ENCODE data around the gene MCUB.

The MCUB gene

DNA sequence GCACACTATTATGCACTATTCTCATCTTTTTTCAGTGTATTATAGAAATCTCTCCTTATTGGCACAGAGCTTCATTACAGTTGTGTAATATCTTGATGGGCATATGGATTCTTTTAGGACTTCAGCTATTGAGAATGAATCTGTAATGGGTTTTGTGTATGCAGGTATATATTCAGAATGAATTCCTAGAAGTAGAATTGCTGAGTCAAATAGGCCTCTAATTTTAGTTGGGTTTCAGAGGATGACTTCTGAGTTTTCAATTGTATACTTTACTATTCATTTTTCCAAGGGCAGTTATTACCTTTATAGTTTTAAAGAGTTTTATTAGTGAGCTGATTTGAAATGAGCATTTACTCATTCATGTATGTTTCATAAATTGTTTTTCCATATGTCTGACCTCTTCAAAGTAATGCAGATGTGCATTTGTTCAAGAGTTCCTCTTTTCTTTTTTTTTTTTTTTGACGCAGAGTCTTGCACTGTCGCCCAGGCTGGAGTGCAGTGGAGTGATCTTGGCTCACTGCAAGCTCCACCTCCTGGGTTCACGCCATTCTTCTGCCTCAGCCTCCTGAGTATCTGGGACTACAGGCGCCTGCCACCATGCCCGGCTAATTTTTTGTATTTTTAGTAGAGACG, 123.7 kb downstream of the MCUB start:
- no peak for DNase-seq (ENCODE audit: low read depth)

DNA sequence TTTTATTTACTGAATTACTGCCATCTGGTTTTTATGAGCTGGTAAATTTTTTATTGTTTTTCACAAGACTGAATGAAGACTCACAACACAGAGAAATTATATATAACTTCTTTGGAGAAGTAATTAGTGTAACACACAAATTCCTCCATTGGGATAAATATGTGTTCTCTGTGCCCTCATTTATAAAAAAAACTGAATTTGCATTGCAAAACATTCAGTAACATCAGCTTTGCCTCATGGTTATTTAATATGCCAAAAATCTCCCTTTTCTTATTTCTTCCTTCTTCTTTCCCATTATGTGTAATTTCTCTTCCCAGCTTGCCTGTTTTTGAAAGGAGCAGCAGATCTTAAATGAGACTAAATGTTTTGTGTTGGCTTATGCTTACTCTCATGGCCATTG, 124.7 kb downstream of the MCUB start:
- DNase-seq (ENCODE audit: low read depth), result no peak

DNA sequence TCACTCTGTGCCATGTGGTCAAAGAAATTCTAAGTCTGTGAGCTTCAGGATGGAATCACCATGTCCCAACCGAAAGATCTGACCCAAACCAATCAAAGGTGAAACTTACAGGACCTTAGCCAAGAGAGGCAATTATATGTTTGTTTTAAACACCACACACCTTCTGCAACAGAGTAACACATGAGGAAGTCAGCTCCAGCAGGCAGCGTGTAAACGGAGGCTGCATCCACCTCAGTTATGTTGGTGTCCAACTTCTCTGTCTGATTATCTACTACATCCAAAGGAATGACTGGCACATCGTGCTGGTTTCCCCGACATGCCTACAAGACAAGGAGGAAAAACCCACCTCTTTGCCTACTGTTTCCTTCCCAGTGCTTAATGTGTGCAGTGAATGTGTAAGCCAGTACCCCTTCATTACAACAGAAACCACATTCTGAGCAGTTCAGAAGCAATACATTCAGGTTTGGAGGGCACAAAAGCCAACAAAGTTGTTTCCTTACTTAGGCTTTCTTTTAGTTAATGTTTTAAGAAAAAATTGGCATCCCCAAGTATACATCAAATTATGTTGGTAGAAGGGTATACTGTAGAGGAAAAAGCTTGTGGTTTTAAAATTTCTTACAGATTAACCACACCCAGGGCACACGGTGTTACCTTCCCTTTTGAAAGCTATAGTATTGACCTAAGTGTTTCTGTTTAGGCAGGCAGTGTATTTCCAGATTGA, 130.8 kb downstream of the MCUB start:
- DNase-seq (ENCODE audit: low read depth), result no peak

DNA sequence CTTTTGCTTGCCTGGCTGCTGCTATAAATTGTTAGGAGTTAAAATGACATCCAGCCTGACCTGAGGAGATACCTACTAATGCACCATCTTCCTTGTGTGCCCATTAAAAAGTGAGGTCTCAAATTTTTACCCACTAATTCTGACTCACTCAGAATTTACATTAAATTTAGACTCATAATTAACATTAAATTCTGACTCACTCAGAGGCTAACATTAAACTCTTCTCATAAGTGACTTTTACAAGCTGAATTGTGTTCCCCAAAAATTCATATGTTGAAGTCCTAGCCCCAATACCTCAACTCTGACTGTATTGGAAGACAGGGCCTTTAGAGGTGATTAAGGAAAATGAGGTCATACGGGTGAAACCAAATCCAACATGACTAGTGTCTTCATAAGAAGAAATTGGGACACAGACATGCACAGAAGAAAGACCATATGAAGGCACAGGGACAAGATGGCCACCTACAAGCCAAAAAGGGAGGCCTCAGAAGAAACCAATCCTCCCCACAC, 131.4 kb downstream of the MCUB start:
- no peak for DNase-seq (ENCODE audit: low read depth)

DNA sequence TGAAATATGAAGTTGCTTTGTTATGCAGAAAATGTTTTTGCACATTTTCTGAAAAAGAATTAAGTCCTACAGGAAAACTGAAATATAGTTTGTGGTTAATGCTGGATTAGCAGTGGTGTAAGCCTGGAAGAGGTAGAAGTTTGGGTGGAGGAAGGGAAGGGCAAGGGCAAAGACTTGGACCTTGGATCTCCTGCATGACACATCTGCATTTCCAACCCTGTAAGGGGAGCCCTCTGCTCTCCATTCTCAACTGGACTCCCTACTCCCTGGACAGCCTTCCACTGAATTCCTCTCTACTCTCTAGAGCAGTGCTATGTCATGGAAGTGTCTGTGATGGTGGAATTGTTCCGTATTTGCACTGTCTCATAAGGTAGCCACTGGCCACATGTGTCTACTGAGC, 138.6 kb downstream of the MCUB start:
- no peak for DNase-seq (ENCODE audit: low read depth)

DNA sequence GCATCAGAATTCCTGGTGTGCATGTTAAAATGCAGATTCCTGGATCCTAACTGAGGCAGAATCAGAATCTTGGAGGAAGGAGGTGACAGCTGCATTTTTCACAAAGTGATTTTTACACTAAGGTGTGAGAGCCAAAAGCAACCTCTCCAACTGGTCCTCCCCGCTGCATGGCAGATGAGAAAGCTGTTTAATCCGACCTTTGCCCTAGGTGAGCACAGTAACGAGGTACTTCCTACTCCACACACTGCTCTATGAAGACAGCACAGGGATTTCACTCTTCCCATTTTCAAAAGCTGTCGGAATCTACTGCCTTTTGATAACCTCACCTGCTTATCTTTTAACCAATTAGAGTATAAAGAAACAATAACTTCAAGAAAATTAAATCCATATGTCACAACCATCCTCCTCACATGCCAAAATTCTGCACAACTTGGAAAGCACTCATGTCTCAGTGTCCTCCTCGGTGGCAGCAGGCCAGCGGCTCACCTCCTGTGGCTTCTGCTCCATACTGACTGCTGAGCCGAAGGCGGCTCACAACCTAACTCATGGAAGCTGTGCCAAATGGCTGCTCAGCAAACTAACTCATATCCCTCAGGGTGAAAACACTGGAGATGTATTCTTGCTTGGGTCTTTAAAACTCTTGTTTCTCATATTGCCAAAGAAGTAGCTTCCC, 139.6 kb downstream of the MCUB start:
- no peak for DNase-seq (ENCODE audit: low read depth)

DNA sequence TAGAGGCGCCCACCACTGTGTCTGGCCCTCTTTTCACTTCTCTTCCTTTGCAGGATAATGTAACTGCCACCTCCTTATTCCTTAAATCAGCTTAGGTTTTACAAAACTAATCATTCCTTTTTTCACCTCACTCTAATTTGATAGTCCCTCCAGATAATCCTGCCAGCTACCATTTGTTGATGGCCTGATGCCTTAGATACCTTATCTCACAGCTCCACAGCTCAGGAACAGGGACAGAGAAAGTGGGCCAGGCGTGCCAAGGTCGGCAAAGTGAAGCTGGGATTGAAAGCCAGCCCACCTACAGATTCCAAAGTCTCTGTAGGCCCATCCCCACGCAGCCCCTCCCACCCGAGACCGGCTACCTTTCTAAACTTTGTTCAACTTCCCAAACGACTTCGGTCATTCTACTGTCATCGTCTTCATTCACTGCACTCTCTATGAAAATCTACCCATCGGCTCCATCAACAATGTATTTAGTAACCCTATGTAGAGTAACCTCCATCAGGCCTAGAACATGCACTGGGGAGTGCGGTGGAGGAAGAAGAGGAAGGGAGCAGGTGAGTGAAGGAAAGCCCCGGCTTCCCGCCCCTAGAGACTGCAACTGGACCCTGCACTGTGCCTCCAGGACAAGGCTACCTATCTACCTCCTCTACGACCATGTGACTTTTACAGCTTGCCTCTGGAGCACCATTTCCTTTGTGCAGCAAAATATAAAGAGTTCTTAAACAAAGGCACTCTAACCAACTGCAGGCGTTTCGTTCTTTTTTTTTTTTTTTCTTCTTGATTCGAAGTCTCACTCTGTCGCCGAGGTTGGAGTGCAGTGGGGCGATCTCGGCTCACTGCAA, 141.7 kb downstream of the MCUB start:
- no peak for DNase-seq (ENCODE audit: low read depth)

DNA sequence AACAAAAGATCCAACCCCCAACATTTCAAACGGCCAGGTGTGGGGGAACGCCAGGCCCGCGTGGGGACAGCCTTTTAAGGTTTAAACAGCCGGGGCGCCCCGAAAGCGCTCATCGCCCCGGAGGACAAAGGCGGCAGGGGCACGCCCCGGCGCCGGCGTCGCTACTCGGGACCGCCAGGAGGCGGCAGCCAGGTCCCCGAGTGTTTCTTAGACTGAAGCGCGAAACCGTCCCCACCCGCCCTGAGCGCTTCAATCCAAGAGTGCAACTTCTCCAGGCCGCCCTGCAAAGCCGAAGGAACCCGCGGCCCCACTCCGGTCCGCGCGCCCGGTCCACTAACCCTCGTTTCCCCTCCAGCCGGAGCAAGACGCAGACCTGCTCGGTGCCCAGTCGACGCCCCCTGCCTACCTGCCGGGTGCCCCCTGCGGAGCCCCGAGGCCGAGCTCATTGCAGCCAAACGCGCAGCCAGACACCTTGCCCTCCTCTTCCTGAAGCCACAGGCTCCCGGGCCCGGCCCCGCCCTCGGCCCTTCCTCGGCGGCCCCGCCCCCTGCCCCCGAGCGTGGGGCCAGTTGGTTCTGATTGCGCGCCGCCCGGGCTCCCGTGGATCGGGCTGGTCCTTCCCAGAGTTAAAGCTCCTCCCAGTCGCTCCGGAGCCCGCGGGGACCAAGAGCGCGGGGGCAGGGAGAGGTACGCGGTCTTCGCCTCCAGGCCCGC, 143.1 kb downstream of the MCUB start, which contains the start of gene CASP6:
CASP6 (minus strand) TSS at position 496 of the 714 bp plus-strand sequence; CDS start at position 446, 50 bp downstream.
- DNase-seq (ENCODE audit: low read depth), result peak; percentile 70

DNA sequence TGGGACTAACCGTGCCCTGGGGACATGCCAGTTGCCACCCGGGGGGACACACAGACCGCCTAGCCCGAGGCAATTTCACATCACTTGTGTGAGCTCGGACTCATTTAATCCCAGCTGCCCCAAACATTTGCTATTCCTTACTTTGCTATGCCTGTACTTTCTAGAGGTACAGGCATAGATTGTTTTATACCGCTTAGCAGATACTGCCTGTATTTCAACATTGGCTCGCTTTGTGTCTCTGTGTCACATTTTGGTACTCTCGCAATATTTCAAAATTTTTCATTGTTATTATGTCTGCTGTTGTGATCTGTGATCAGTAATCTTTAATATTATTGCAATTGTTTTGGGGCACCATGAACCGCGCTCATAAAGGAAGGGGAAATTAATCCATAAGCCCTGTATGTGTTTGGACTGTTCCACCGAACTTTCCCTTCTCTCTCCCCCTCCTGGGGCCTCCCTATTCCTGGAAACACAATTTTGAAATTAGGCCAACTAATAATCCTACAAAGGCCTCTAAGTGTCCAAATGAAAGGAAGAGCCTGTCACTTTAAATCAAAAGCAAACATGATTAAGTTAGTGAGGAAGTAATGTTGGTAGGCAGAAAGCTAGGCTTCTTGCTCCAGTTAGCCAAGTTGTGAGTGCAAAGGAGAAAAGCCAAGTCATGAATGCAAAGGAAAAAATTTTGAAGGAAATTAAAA, 143.8 kb downstream of the MCUB start:
- peak; percentile 6 for DNase-seq (ENCODE audit: low read depth)

DNA sequence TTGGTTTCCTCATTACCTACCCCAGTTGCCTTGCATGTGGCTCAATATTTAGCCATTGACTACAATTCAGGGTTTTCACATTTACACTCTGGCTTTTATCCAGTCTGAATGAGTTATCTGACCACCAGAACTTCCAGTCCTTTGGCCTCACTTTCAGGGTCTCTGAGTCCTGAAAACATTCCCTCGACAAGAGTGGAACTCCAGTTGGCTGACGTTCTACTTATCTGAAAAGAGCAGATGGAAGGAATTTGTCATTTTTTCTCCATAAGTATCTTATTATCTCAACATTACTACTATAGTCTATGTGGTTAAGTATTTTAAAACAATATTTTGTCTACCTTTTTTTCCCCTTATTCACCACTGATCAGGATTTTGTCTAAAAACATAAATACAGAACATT, 148.4 kb downstream of the MCUB start:
- DNase-seq (ENCODE audit: low read depth), result no peak

DNA sequence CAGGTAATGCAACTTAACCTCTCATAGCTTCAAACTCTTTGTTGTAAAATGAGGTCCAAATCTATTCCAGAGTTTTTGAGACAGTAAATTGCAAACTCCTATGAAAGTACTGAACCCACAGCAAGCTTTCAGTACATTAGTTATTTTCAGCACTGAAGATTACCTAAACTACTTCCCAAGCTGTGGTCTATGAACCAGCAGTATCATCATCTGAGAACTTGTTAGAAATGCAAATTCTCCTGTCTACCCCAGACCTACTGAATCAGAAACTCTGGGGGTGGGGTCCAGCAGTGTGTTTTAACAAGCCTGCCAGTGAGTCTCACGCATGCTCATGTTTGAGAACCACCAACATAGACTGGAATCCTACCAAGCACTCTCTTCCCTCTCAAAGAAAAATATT, 148.9 kb downstream of the MCUB start:
- DNase-seq (ENCODE audit: low read depth), result no peak

DNA sequence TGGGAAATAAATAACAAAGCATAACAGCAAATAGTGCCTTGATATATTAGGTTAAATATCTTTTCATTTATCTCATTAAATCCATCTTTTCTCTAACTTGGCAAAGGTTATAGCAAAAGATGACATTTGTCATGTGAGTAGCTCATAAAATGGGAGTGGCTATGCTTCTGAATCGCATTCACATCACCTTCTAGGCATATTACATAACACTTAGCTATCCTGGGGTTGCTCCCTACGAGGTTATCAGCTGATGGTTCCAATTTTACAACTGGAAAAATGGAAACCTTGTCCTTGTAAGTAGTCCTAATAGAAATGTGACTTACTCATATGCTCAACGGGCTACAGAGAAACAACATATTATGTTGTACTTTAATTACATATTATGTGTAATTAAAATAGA, 153.5 kb downstream of the MCUB start:
- no peak for DNase-seq (ENCODE audit: low read depth)

DNA sequence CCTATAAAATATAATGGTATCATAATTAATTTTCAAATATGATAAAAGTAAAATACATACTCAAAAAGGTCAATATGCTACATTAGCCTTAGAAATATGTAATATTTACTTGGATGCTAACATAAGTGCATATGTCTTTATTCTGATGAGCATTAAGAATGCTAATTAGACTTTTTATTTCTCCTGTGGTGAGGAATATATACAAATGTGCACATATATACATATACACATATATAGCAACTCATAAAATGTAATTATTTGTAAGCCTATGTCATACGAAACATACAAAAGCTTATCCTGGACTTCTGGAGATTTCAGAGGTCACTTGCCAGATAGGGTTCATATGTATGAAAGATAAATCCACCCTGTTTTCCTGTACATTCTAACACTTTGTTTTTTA, 158.7 kb downstream of the MCUB start:
- no peak for DNase-seq (ENCODE audit: low read depth)

DNA sequence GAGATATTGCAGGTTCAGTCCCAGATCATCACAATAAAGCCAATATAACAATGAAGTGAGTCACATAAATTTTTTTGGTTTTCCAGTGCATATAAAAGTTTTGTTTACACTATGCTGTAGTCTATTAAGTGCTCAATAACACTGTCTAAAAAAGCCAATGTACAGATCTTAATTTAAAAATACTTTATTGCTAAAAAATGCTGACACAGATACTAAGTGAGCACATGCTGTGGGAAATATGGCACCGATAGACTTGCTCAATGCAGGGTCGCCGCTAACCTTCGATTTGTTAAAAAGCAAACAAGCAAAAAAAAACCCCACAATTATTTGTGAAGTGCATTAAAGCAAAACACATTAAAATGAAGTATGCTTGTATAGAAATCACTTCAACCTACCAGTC, 159.6 kb downstream of the MCUB start:
- no peak for DNase-seq (ENCODE audit: low read depth)

DNA sequence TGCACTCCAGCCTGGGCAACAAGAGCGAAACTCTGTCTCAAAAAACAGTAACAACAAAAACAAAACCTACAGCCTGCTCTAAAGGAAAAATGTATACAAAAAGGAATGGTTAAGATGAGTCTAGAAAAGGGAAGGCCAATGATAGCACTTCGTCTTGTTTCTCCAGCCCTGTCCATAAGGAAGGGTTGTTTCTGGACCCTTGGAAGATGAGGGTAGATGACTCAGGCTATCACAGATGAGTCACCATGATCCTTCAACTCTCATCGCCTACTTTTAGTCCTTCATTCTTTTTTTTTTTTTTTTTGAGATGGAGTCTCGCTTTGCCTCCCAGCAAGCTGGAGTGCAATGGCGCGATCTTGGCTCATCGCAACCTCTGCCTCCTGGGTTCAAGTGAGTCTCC, 161.0 kb downstream of the MCUB start:
- DNase-seq (ENCODE audit: low read depth), result no peak

DNA sequence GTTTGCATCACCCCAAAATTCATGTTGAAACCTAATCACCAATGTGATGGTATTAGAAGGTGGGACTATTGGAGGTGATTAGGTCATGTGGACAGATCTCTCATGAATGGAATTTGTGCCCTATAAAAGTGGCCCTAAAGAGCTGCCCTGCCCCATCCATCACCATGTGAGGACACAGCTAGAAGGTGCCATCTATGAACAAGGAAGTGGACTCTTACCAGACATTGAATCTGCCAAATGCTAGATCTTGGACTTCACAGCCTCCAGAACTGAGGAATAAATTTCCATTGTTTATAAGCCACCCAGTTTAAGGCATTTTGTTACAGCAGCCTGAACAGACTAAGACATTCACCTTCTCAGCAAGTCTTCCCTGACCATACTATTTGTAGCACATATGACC, 162.3 kb downstream of the MCUB start:
- no peak for DNase-seq (ENCODE audit: low read depth)

DNA sequence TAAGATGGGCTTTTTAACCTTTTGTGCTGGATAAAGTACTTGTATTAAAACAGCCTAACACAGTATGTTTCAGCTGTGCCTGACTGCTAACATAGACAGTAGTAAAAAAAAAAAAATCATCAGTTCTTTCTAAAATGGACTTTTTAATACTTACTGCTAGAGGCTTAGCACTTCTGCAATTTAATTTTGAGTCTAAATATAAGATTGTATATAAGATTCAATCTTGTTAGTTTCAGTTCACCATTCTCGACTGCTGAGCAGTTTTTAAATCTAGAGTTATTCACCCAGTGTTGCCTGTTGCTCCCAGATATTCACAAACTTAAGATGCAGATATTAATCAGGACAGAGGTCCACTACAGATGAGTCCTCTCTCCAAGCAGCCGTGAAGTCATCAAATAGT, 163.1 kb downstream of the MCUB start:
- no peak for DNase-seq (ENCODE audit: low read depth)

DNA sequence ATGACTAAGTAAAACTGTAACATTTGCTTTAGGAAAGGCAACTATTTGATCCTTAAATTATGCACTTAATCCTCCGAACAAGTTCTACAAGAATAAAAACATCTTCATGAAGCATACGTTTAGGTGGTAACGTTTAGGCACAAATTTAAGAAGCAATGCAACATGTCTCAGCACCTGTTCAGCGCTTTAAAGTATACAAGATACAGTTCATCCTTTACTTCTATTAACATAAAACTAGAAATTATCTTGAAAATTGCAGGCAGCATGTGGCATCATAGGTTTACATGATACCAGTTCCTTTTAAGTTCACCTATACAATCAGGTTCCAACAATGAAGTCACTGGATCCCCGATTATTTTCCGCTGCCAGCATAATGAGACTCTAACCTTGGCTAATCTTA, 168.3 kb downstream of the MCUB start:
- no peak for DNase-seq (ENCODE audit: low read depth)

DNA sequence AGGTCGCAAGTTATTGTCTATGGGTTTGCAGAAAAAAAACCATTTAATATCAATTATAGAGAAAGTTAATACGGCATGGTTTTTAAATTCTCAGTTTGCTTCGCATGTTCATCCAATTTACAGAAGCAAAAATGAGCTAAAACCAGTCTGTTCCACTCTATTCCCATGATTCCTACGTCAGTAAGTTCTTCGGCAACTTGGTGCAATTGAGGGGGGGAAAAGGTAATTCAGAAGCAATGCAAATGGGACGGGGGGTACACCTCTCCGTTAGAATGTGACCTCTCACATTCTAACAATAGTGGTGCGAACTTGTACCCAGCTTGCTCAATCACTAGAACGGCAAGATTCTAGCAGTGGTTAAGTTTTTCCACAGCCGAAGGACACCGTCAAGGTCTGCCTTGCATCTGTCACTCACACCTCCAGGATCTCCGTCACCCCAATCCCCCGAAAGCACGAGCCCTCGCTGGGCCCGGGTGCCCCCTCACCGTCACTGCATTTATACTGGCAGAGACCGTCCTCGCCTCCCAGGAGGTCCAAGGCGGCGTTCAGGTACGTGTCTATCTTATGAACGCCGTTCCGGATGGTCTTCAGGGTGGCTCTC, 169.2 kb downstream of the MCUB start:
- no peak for DNase-seq (ENCODE audit: low read depth)

All from fibroblast of gingiva (primary cell).